B cell (primary cell): Measurements from ENCODE around the gene ALDH4A1. TPM values are rescaled to one million over a fixed set of nuclear protein-coding genes. Genes with fewer than 3 reads are reported as not detected.

ENCODE experiments used
- ATAC-seq: fragments of 200-7000 bp; cut with Tn5 transposase; one replicate; pipeline ENCODE4 v1.10.0; 2021; ENCODE audit warnings: low read depth, mild to moderate bottlenecking, moderate number of reproducible peaks, moderate library complexity
- CTCF ChIA-PET: fragments of 350-600 bp; sonication (Branson Sonifier 250); formaldehyde crosslinking; loops from one replicate; lab custom pipeline; 2021; ENCODE audit warnings: antibody characterized with exemption, inconsistent platforms; lab: Charles Lee
- POLR2A ChIA-PET: fragments of 350-600 bp; sonication (Branson Sonifier 250); formaldehyde crosslinking; loops from one replicate; lab custom pipeline; 2021; ENCODE audit warnings: antibody characterized with exemption; lab: Charles Lee
- DNase-seq: peaks from one replicate; pipeline ENCODE4 v3.0.0; 2013
- H2AFZ ChIP-seq: 2 replicates; pipeline ENCODE4 v1.6.1; 2012; ENCODE audit warnings: mild to moderate bottlenecking, low read depth, low read length; ENCODE audit not compliant: insufficient read depth, poor library complexity, severe bottlenecking
- H3K27ac ChIP-seq, 2 donors: 1 replicate in 1 of 2; 2 replicates in 1 of 2; pipeline ENCODE4 v1.5.1; 2012 to 2013; ENCODE audit warnings: low read length in 2 of 2, mild to moderate bottlenecking in 2 of 2, moderate library complexity in 1 of 2
- H3K27me3 ChIP-seq, 4 experiments: fragments of 200-600 bp in 1 of 4; sonication (generic) in 1 of 4; replicated peaks in 1 of 4; 1 replicate in 2 of 4; 2 replicates in 2 of 4; pipeline versions ENCODE4 v1.6.1 to v1.7.0; 2013 to 2016; ENCODE audit warnings: low read length in 3 of 4, mild to moderate bottlenecking in 2 of 4, mixed read lengths in 1 of 4, moderate library complexity in 1 of 4; ENCODE audit not compliant: insufficient read depth in 4 of 4, control insufficient read depth in 3 of 4; ENCODE audit errors: control extremely low read depth in 1 of 4
- H3K36me3 ChIP-seq, 2 experiments: replicated peaks in 1 of 2; 1 replicate in 1 of 2; 2 replicates in 1 of 2; pipeline versions ENCODE4 v1.6.1 to v1.7.1; 2013; ENCODE audit warnings: low read length in 1 of 2; ENCODE audit not compliant: insufficient read depth in 2 of 2, control insufficient read depth in 1 of 2; ENCODE audit errors: control extremely low read depth in 1 of 2, extremely low read depth in 1 of 2
- H3K4me1 ChIP-seq, 2 donors: fragments of 200-600 bp in 1 of 2; sonication (generic) in 1 of 2; 1 replicate in 1 of 2; 2 replicates in 1 of 2; pipeline versions ENCODE4 v1.5.1 to v1.6.1; 2013 to 2017; ENCODE audit warnings: low read length in 2 of 2; ENCODE audit not compliant: control insufficient read depth in 2 of 2, insufficient read depth in 2 of 2
- H3K4me2 ChIP-seq: replicated peaks from 2 replicates; pipeline ENCODE3; 2012; ENCODE audit warnings: mild to moderate bottlenecking, low read depth, low read length; ENCODE audit not compliant: poor library complexity, severe bottlenecking
- H3K4me3 ChIP-seq, 5 experiments: fragments of 200-600 bp in 1 of 5; sonication (generic) in 1 of 5; 1 replicate in 3 of 5; 2 replicates in 2 of 5; pipeline versions ENCODE4 v1.5.1 to v1.7.0; 2011 to 2016; ENCODE audit warnings: low read length in 4 of 5, mild to moderate bottlenecking in 4 of 5, low read depth in 2 of 5, control low read depth in 1 of 5, moderate library complexity in 1 of 5; ENCODE audit not compliant: insufficient read depth in 1 of 5; ENCODE audit errors: control extremely low read depth in 1 of 5, extremely low read depth in 1 of 5
- H3K79me2 ChIP-seq: fragments of 200-600 bp; sonication (generic); one replicate; pipeline ENCODE4 v1.6.0; 2016; ENCODE audit warnings: low read length; ENCODE audit not compliant: control insufficient read depth, insufficient read depth
- H3K9ac ChIP-seq: fragments of 200-600 bp; sonication (generic); 2 replicates; pipeline ENCODE4 v1.6.1; 2017; ENCODE audit warnings: mild to moderate bottlenecking, low read length, moderate library complexity
- H3K9me3 ChIP-seq, 3 donors: one replicate each; pipeline versions ENCODE4 v1.6.1 to v1.7.1; 2013; ENCODE audit warnings: low read length in 2 of 3; ENCODE audit not compliant: control insufficient read depth in 2 of 3, insufficient read depth in 1 of 3; ENCODE audit errors: control extremely low read depth in 1 of 3
- H4K20me1 ChIP-seq: 2 replicates; pipeline ENCODE4 v1.6.0; 2012; ENCODE audit warnings: mild to moderate bottlenecking, low read length; ENCODE audit not compliant: insufficient read depth, control insufficient read depth, poor library complexity, severe bottlenecking
- H3K27ac Mint-ChIP-seq: one replicate; pipeline ENCODE4 v1.8.0; 2021; ENCODE audit warnings: mixed read lengths
- H3K27me3 Mint-ChIP-seq: one replicate; pipeline ENCODE4 v1.8.0; 2021; ENCODE audit warnings: mixed read lengths
- H3K4me1 Mint-ChIP-seq: one replicate; pipeline ENCODE4 v1.8.0; 2021; ENCODE audit warnings: mixed read lengths
- H3K4me3 Mint-ChIP-seq: one replicate; pipeline ENCODE4 v1.8.0; 2021; ENCODE audit warnings: mixed read lengths
- H3K9me3 Mint-ChIP-seq: one replicate; pipeline ENCODE4 v1.8.0; 2022; ENCODE audit warnings: mixed read lengths; ENCODE audit not compliant: insufficient read depth
- EZH2 ChIP-seq: IDR thresholded peaks from 2 replicates; pipeline ENCODE4 v1.6.1; 2012; ENCODE audit warnings: borderline replicate concordance, low read depth, mild to moderate bottlenecking, moderate library complexity, low read length; ENCODE audit not compliant: insufficient read depth, poor library complexity, severe bottlenecking
- WGBS: methylation state at CpG from one replicate; pipeline ENCODE4 v1.1.5; 2013; ENCODE audit warnings: missing lambda C conversion rate; ENCODE audit not compliant: insufficient coverage; 5-methylcytosine and 5-hydroxymethylcytosine counted together
- intact Hi-C: fragments of 100-400 bp; cut with micrococcal nuclease; formaldehyde crosslinking; loops from one replicate; pipeline ENCODE4 v1.10.0; 2022
- polyA plus RNA-seq: library from polyadenylated mRNA; depleted of rRNA; stranded (reverse); fragments of >200 nt; gene quantifications from 2 replicates; pipeline ENCODE4 v1.2.3, GENCODE V29; 2012
- total RNA-seq, 2 donors: library from RNA; stranded (reverse); fragments of 120-200 nt in 1 of 2; gene quantifications; 1 replicate in 1 of 2; 2 replicates in 1 of 2; pipeline versions ENCODE4 v1.2.3 to v1.2.4, GENCODE V29; 2013 to 2022
- TF ChIP-seq, protein P1 (sequence below): fragments of 200-600 bp; IDR thresholded peaks from one replicate; pipeline ENCODE4 v1.8.0; 2022; ENCODE audit warnings: antibody characterized with exemption, mild to moderate bottlenecking

The ALDH4A1 gene
- total and polyA plus RNA-seq, 2 donors (not counting 1 experiment from before 2014, with no cell fraction given), result 2.7 to 3.4 TPM

DNA sequence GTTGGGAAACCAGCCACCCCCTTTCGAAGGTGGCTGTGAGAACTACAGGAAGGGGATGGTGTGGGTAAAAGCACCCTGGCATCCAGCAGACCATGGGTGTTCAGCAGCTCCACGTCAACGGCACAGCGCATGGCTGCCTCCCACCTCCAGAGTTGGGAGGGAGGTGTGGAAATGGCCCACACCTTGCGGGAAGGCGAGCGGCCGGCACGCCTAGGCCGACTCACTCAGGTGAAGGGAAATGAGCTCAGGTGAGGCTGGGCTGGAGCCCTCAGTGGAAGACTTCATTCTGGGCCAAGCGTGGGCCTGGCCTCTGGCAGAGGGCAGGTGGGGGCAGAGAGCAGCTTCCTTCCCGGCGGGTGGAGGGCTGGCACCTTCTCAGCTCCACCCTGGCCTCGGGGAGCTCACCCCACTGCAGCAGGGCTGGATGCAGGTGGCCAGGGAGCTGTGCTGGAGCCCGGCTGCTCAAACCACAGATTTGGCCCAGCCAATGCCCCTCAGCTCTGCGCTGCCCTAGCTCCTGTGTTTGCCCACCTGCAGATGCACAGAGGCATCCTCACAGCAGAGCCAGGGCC lies 24.8 kb upstream of the ALDH4A1 start:
- peak overlapping the region; percentile 11 to 51 (median 38) for H3K4me3 ChIP-seq
- no peaks in the 10 kb centered on the region for H3K27me3 Mint-ChIP-seq
- WGBS, result 25% methylated on average over 16 of the region's 16 CpGs
- H3K9me3 Mint-ChIP-seq, result no peaks in the 10 kb centered on the region
- H3K36me3 ChIP-seq, result no peaks in the 10 kb centered on the region
- peak overlapping the region; percentile 97 for H3K27ac Mint-ChIP-seq
- H3K4me2 ChIP-seq, result peak overlapping the region; percentile 81
- ATAC-seq, result peak; percentile 37
- peak overlapping the region; percentile 68 for H3K4me3 Mint-ChIP-seq
- H3K27ac ChIP-seq, result peak overlapping the region; percentile 73 to 85
- POLR2A ChIA-PET, result interaction anchor here (0.6 to 2.6 kb wide), 10 partner anchors 14 to 537 kb away, joined by 3 to 37 read pairs (median 8); partner anchors contain the start of genes ALDH4A1 and IFFO2
- peaks cover 69% of the 10 kb centered on the region for H4K20me1 ChIP-seq
- no peak for TF ChIP-seq EZH2
- TF ChIP-seq, protein P1, sequence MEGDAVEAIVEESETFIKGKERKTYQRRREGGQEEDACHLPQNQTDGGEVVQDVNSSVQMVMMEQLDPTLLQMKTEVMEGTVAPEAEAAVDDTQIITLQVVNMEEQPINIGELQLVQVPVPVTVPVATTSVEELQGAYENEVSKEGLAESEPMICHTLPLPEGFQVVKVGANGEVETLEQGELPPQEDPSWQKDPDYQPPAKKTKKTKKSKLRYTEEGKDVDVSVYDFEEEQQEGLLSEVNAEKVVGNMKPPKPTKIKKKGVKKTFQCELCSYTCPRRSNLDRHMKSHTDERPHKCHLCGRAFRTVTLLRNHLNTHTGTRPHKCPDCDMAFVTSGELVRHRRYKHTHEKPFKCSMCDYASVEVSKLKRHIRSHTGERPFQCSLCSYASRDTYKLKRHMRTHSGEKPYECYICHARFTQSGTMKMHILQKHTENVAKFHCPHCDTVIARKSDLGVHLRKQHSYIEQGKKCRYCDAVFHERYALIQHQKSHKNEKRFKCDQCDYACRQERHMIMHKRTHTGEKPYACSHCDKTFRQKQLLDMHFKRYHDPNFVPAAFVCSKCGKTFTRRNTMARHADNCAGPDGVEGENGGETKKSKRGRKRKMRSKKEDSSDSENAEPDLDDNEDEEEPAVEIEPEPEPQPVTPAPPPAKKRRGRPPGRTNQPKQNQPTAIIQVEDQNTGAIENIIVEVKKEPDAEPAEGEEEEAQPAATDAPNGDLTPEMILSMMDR, result no peak
- H3K9me3 ChIP-seq, result no peaks in the 10 kb centered on the region
- peaks cover 89% of the 10 kb centered on the region for H3K79me2 ChIP-seq
- no peak for DNase-seq
- H3K9ac ChIP-seq, result peak overlapping the region; percentile 57
- peak overlapping the region; percentile 16 for H2AFZ ChIP-seq
- intact Hi-C loops, result loop anchor here (1.0 to 5.0 kb wide), 5 partner anchors 20 to 45 kb away; partner anchors contain the start of genes ALDH4A1 and IFFO2
- peaks cover 60 to 61% of the 10 kb centered on the region in 2 donors for H3K4me1 ChIP-seq
- CTCF ChIA-PET, result interaction anchor here (0.6 to 9.7 kb wide), 11 partner anchors 14 to 47 kb away, joined by 3 to 127 read pairs (median 7); partner anchors contain the start of genes ALDH4A1 and IFFO2
- no peaks in the 10 kb centered on the region for H3K27me3 ChIP-seq
- H3K4me1 Mint-ChIP-seq, result peaks cover 78% of the 10 kb centered on the region
